Breast epithelium (tissue), 4 donors: ENCODE data around the gene AATK. TPM values are rescaled to one million over a fixed set of nuclear protein-coding genes. Genes with fewer than 3 reads are reported as not detected.

Experiments
- DNase-seq, 2 donors: peaks; one replicate each; pipeline ENCODE4 v3.0.0-alpha.2; 2019; ENCODE audit warnings: low spot score in 2 of 2
- H3K27ac ChIP-seq, 2 donors: fragments of 200-600 bp; sonication (generic) in 1 of 2; one replicate each; pipeline ENCODE4 v1.5.1; 2016 to 2019; ENCODE audit warnings: mild to moderate bottlenecking in 1 of 2
- H3K27me3 ChIP-seq, 2 donors: fragments of 200-600 bp; sonication (generic) in 1 of 2; one replicate each; pipeline versions ENCODE4 v1.5.1 to v1.6.0; 2017 to 2019; ENCODE audit warnings: control low read depth in 1 of 2, mild to moderate bottlenecking in 1 of 2
- H3K36me3 ChIP-seq: fragments of 200-600 bp; one replicate; pipeline ENCODE4 v1.5.1; 2019
- H3K4me1 ChIP-seq, 2 donors: fragments of 200-600 bp; sonication (generic); one replicate each; pipeline ENCODE4 v1.5.1; 2016 to 2019; ENCODE audit warnings: control low read depth in 1 of 2
- H3K4me3 ChIP-seq, 3 donors: fragments of 200-600 bp; sonication (generic); 1 replicate in 2 of 3; 2 replicates in 1 of 3; pipeline ENCODE4 v1.5.1; 2016 to 2019; ENCODE audit warnings: mild to moderate bottlenecking in 3 of 3, moderate library complexity in 2 of 3
- H3K9me3 ChIP-seq, 2 donors: fragments of 200-600 bp; sonication (generic) in 1 of 2; one replicate each; pipeline ENCODE4 v1.5.1; 2016 to 2019; ENCODE audit warnings: control low read depth in 1 of 2
- POLR2A ChIP-seq: fragments of 450-650 bp; IDR thresholded peaks from one replicate; pipeline ENCODE4 v1.6.1; 2016; ENCODE audit warnings: antibody characterized with exemption, mild to moderate bottlenecking, moderate library complexity
- POLR2AphosphoS5 ChIP-seq, 3 donors: sonication (generic); formaldehyde crosslinking; IDR thresholded peaks; one replicate each; pipeline ENCODE4 v1.6.1; 2017; ENCODE audit warnings: antibody characterized with exemption in 3 of 3
- intact Hi-C: fragments of 100-400 bp; cut with DNase I; formaldehyde crosslinking; loops from one replicate; pipeline ENCODE4 v1.15.1; 2023; ENCODE audit warnings: low total_unique reads
- total RNA-seq, 3 donors: library from RNA; depleted of rRNA; stranded (reverse); fragments of >200 nt; gene quantifications; one replicate each; pipeline ENCODE4 v1.1.0, GENCODE V29; 2016
- TF ChIP-seq, protein P1 (sequence below), 3 donors: fragments of 450-650 bp; IDR thresholded peaks; one replicate each; pipeline ENCODE4 v1.5.1; 2016 to 2017; ENCODE audit warnings: antibody characterized with exemption in 3 of 3, mild to moderate bottlenecking in 3 of 3, moderate library complexity in 3 of 3

Gene AATK
- total RNA-seq, 3 donors from 2014 or later, result under 0.01 to 0.98 (median 0.73) TPM

GRCh38 chr17:81134064-81134781, 31.8 kb downstream of the AATK start:
- Histone ChIP-seq H3K9me3 (no peaks in the 10 kb centered on the region), H3K27me3 (no peaks in the 10 kb centered on the region), H3K27ac (no peak overlapping the region), H3K4me1 (no peaks in the 10 kb centered on the region), H3K4me3 (no peak overlapping the region), H3K36me3 (no peaks in the 10 kb centered on the region)
- no peak for DNase-seq
- TF ChIP-seq POLR2AphosphoS5 (IDR thresholded peaks at IDR 0.05), result no peak
- TF ChIP-seq, protein P1, sequence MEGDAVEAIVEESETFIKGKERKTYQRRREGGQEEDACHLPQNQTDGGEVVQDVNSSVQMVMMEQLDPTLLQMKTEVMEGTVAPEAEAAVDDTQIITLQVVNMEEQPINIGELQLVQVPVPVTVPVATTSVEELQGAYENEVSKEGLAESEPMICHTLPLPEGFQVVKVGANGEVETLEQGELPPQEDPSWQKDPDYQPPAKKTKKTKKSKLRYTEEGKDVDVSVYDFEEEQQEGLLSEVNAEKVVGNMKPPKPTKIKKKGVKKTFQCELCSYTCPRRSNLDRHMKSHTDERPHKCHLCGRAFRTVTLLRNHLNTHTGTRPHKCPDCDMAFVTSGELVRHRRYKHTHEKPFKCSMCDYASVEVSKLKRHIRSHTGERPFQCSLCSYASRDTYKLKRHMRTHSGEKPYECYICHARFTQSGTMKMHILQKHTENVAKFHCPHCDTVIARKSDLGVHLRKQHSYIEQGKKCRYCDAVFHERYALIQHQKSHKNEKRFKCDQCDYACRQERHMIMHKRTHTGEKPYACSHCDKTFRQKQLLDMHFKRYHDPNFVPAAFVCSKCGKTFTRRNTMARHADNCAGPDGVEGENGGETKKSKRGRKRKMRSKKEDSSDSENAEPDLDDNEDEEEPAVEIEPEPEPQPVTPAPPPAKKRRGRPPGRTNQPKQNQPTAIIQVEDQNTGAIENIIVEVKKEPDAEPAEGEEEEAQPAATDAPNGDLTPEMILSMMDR (IDR thresholded peaks at IDR 0.05), result no peak
- TF ChIP-seq POLR2A, result no peak
- intact Hi-C loops, result no loop called here

DNA sequence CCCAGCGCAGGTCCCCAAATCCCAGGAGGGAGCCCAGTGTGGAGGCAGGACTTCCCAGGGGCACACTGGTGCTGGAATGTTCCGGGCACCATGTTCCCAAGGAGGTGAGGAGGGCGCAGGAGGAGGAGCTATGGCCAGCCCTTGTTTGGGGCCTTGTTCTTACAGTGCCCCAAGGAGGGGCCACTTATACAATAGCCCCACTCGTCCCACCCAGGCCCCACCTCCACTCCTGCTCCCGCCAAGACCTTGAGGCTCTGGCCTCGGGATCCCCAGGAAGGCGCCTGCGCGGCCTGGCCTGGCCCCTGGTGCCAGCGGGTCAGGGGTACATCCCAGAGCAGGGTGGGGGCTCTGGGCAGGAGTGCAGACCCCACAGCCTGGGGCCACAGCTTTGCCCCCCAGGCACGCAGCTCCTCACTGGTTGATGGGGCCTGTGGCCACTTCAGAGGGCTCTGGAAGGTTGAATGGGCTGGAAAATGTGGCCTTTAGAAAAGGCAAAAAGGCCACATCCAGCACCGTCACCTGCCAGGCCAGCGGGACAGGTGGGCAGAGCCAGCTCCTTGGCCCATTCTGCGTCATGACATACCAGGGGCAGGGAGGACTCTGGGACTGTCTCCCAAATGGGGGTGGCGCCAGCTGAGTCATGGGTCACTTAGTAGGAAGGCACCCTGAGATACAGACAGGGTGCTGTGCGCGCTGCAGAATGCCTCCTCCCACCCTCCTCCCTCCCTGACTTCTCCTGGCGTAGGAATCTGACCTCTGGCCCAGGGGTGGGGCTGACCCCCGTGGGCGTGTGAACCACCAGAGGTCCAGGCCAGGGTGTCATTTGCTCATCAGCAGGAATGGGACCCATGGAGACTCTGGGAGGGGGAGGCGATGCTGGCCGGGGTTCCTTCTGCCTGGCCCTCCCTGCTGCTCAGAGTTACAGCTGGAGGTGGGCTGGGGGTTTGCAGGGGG, 33.0 kb downstream of the AATK start:
- Histone ChIP-seq H3K9me3 (no peaks in the 10 kb centered on the region), H3K36me3 (no peaks in the 10 kb centered on the region), H3K27me3 (no peaks in the 10 kb centered on the region), H3K4me1 (no peaks in the 10 kb centered on the region), H3K4me3 (no peak overlapping the region), H3K27ac (no peak overlapping the region)
- TF ChIP-seq POLR2AphosphoS5 (IDR thresholded peaks at IDR 0.05) (no peak), POLR2A (no peak)
- TF ChIP-seq, protein P1 (IDR thresholded peaks at IDR 0.05), result no peak
- intact Hi-C loops, result no loop called here
- no peak for DNase-seq

GRCh38 chr17:81132197-81132540, 33.9 kb downstream of the AATK start:
- Histone ChIP-seq H3K36me3 (no peaks in the 10 kb centered on the region), H3K4me1 (no peaks in the 10 kb centered on the region), H3K9me3 (no peaks in the 10 kb centered on the region), H3K27me3 (no peaks in the 10 kb centered on the region), H3K27ac (no peak overlapping the region), H3K4me3 (no peak overlapping the region)
- TF ChIP-seq POLR2AphosphoS5 (IDR thresholded peaks at IDR 0.05) (no peak), POLR2A (no peak)
- TF ChIP-seq, protein P1 (IDR thresholded peaks at IDR 0.05), result no peak
- DNase-seq, result no peak
- intact Hi-C loops, result no loop called here

GRCh38 chr17:81131486-81132196, 34.4 kb downstream of the AATK start:
- H3K9me3 ChIP-seq, result no peaks in the 10 kb centered on the region
- no peak overlapping the region for H3K27ac ChIP-seq
- H3K27me3 ChIP-seq, result no peaks in the 10 kb centered on the region
- no peak for DNase-seq
- TF ChIP-seq POLR2A, result no peak
- TF ChIP-seq POLR2AphosphoS5 (IDR thresholded peaks at IDR 0.05), result no peak
- TF ChIP-seq, protein P1 (IDR thresholded peaks at IDR 0.05), result no peak
- no peak overlapping the region for H3K4me3 ChIP-seq
- no peaks in the 10 kb centered on the region for H3K4me1 ChIP-seq
- H3K36me3 ChIP-seq, result no peaks in the 10 kb centered on the region
- intact Hi-C loops, result no loop called here
